GM23338 (cell line): Measurements from ENCODE around the gene CITED4.

Source experiments
- CTCF ChIP-seq, 2 experiments: fragments of 200-600 bp in 1 of 2; sonication (generic) in 1 of 2; conservative IDR thresholded peaks; 2 replicates each; pipeline versions ENCODE4 v1.5.1 to v1.6.1; 2016 to 2017; ENCODE audit warnings: antibody characterized with exemption in 2 of 2, low read depth in 2 of 2, mild to moderate bottlenecking in 2 of 2, moderate library complexity in 1 of 2
- EZH2 ChIP-seq: fragments of 200-600 bp; sonication (generic); IDR thresholded peaks from one replicate; pipeline ENCODE4 v1.8.0; 2017; ENCODE audit warnings: antibody characterized with exemption, mild to moderate bottlenecking, low read depth; ENCODE audit not compliant: unreplicated experiment
- POLR2AphosphoS5 ChIP-seq: IDR thresholded peaks from 2 replicates; pipeline ENCODE4 v1.6.1; 2016; ENCODE audit warnings: antibody characterized with exemption, low read depth

DNA sequence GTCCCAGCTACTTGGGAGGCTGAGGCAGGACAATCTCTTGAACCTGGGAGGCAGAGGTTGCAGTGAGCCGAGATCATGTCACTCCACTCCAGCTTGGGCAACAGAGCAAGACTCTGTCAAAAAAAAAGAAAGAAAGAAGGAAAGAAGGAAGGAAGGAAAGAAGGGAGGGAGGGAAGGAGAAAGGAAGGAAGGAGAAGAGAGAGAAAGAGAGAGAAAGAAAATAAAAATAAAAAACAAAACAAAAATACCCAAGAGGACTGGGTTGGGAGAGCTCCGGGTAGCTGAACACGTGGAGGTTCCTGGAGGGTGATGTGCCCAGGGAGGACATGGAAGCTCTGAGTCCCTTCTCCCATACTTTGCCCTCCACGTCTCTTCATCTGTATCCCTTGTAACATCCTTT lies 45.7 kb upstream of the CITED4 start:
- no peak for TF ChIP-seq CTCF (conservative IDR thresholded peaks at IDR 0.05; ENCODE audit: low read depth in 2 of 2)
- TF ChIP-seq EZH2, result no peak
- no peak for TF ChIP-seq POLR2AphosphoS5
